GM18508 (cell line): ENCODE data around the gene PTPRN2.
"Not testable (repeated sequence)": the region's sequence is repeated elsewhere in the genome, so short reads cannot be mapped to it uniquely, and the experiment has no call there.

Experiments
- ATAC-seq: cut with Tn5 transposase; IDR thresholded peaks from one replicate; pipeline ENCODE4 v1.9.1; 2021; ENCODE audit warnings: moderate number of reproducible peaks; ENCODE audit not compliant: insufficient read depth, unreplicated experiment

The PTPRN2 gene

GRCh38 chr7:158523165-158523856, 64.3 kb downstream of the PTPRN2 start:
- not testable (repeated sequence) for ATAC-seq

- not testable (repeated sequence) for ATAC-seq
Observed at GRCh38 chr7:158521795-158522194, 65.8 kb downstream of the PTPRN2 start.

- no peak for ATAC-seq
Observed at GRCh38 chr7:158520825-158521224, 66.8 kb downstream of the PTPRN2 start.

- no peak for ATAC-seq
Observed at GRCh38 chr7:158519633-158520174, 67.9 kb downstream of the PTPRN2 start.

GRCh38 chr7:158518980-158519632, 68.5 kb downstream of the PTPRN2 start:
- no peak for ATAC-seq

GRCh38 chr7:158517571-158517970, 70.1 kb downstream of the PTPRN2 start:
- no peak for ATAC-seq

- no peak for ATAC-seq
Observed at GRCh38 chr7:158517072-158517471, 70.6 kb downstream of the PTPRN2 start.

- ATAC-seq: no peak
Observed at GRCh38 chr7:158516524-158516923, 71.1 kb downstream of the PTPRN2 start.

- no peak for ATAC-seq
Observed at GRCh38 chr7:158512869-158513268, 74.8 kb downstream of the PTPRN2 start.

- ATAC-seq: no peak
Observed at GRCh38 chr7:158512042-158512441, 75.6 kb downstream of the PTPRN2 start.

- no peak for ATAC-seq
Observed at GRCh38 chr7:158508802-158509385, 78.7 kb downstream of the PTPRN2 start.

- not testable (repeated sequence) for ATAC-seq
Observed at GRCh38 chr7:158508321-158508720, 79.3 kb downstream of the PTPRN2 start.

GRCh38 chr7:158507917-158508316, 79.7 kb downstream of the PTPRN2 start:
- no peak for ATAC-seq

- ATAC-seq: not testable (repeated sequence)
Observed at GRCh38 chr7:158507175-158507574, 80.4 kb downstream of the PTPRN2 start.

GRCh38 chr7:158506626-158507025, 81.0 kb downstream of the PTPRN2 start:
- no peak for ATAC-seq

- ATAC-seq: no peak
Observed at GRCh38 chr7:158505683-158506082, 81.9 kb downstream of the PTPRN2 start.

GRCh38 chr7:158502068-158502750, 85.4 kb downstream of the PTPRN2 start:
- no peak for ATAC-seq

- ATAC-seq: no peak
Observed at GRCh38 chr7:158501393-158502067, 86.1 kb downstream of the PTPRN2 start.

GRCh38 chr7:158500651-158501052, 87.0 kb downstream of the PTPRN2 start:
- no peak for ATAC-seq

GRCh38 chr7:158499082-158499455, 88.6 kb downstream of the PTPRN2 start:
- no peak for ATAC-seq
